ENCODE measurements around the gene ZC3H18. TPM values are rescaled to one million over a fixed set of nuclear protein-coding genes. Genes with fewer than 3 reads are reported as not detected.

ZC3H18 gene
- total and polyA plus RNA-seq, 2 donors from 2014 or later: 11.4 to 38.2 TPM

GRCh38 chr16:88588754-88589153, 18.6 kb downstream of the ZC3H18 start:
- no peak overlapping the region for H3K27ac ChIP-seq (ENCODE audit: low read depth in 2 of 2, low read length in 2 of 2)
- H3K36me3 ChIP-seq (ENCODE audit: control insufficient read depth in 2 of 3, insufficient read depth in 3 of 3, low read length in 3 of 3): peaks cover 2 to 39% (median 33%) of the 10 kb centered on the region in 3 donors
- H3K4me1 ChIP-seq (ENCODE audit: control insufficient read depth in 2 of 3, insufficient read depth in 2 of 3, low read depth in 1 of 3, low read length in 3 of 3): no peaks in the 10 kb centered on the region
- intact Hi-C loops (cut with DNase I): no loop called here
- no peak for TF ChIP-seq CTCF (IDR thresholded peaks at IDR 0.05; ENCODE audit: borderline replicate concordance, extremely low read depth, insufficient read depth)
- FAIRE-seq: no peak
- H3K4me3 ChIP-seq (ENCODE audit: low read length in 3 of 3): no peak overlapping the region
- H3K27me3 ChIP-seq (ENCODE audit: control insufficient read depth, insufficient read depth, low read length): no peaks in the 10 kb centered on the region
- no peak for DNase-seq
- no peak overlapping the region for H3K9ac ChIP-seq (ENCODE audit: low read length in 3 of 3)
- H3K9me3 ChIP-seq (ENCODE audit: control insufficient read depth in 2 of 3, insufficient read depth in 1 of 3, low read length in 3 of 3): no peaks in the 10 kb centered on the region

- TF ChIP-seq CTCF (IDR thresholded peaks at IDR 0.05; ENCODE audit: borderline replicate concordance, extremely low read depth, insufficient read depth): no peak
- Histone ChIP-seq H3K27ac (ENCODE audit: low read depth in 2 of 2, low read length in 2 of 2) (no peak overlapping the region), H3K9ac (ENCODE audit: low read length in 3 of 3) (no peak overlapping the region), H3K4me1 (ENCODE audit: control insufficient read depth in 2 of 3, insufficient read depth in 2 of 3, low read depth in 1 of 3, low read length in 3 of 3) (no peaks in the 10 kb centered on the region), H3K36me3 (ENCODE audit: control insufficient read depth in 2 of 3, insufficient read depth in 3 of 3, low read length in 3 of 3) (peaks cover 2 to 39% (median 34%) of the 10 kb centered on the region in 3 donors), H3K4me3 (ENCODE audit: low read length in 3 of 3) (no peak overlapping the region), H3K27me3 (ENCODE audit: control insufficient read depth, insufficient read depth, low read length) (no peaks in the 10 kb centered on the region), H3K9me3 (ENCODE audit: control insufficient read depth in 2 of 3, insufficient read depth in 1 of 3, low read length in 3 of 3) (no peaks in the 10 kb centered on the region)
- intact Hi-C loops (cut with DNase I): no loop called here
- no peak for FAIRE-seq
- DNase-seq: no peak
Observed at GRCh38 chr16:88589441-88589840, 19.2 kb downstream of the ZC3H18 start.

- TF ChIP-seq CTCF (IDR thresholded peaks at IDR 0.05; ENCODE audit: borderline replicate concordance, extremely low read depth, insufficient read depth): no peak
- no peak overlapping the region for H3K4me3 ChIP-seq (ENCODE audit: low read length in 3 of 3)
- peaks cover 2 to 34% (median 31%) of the 10 kb centered on the region in 3 donors for H3K36me3 ChIP-seq (ENCODE audit: control insufficient read depth in 2 of 3, insufficient read depth in 3 of 3, low read length in 3 of 3)
- no peak overlapping the region for H3K27ac ChIP-seq (ENCODE audit: low read depth in 2 of 2, low read length in 2 of 2)
- H3K9me3 ChIP-seq (ENCODE audit: control insufficient read depth in 2 of 3, insufficient read depth in 1 of 3, low read length in 3 of 3): no peaks in the 10 kb centered on the region
- intact Hi-C loops (cut with DNase I): no loop called here
- FAIRE-seq (no peak), DNase-seq (no peak)
- H3K9ac ChIP-seq (ENCODE audit: low read length in 3 of 3): no peak overlapping the region
- H3K27me3 ChIP-seq (ENCODE audit: control insufficient read depth, insufficient read depth, low read length): no peaks in the 10 kb centered on the region
- H3K4me1 ChIP-seq (ENCODE audit: control insufficient read depth in 2 of 3, insufficient read depth in 2 of 3, low read depth in 1 of 3, low read length in 3 of 3): no peaks in the 10 kb centered on the region
Observed at GRCh38 chr16:88591577-88592021, 21.4 kb downstream of the ZC3H18 start.

DNA sequence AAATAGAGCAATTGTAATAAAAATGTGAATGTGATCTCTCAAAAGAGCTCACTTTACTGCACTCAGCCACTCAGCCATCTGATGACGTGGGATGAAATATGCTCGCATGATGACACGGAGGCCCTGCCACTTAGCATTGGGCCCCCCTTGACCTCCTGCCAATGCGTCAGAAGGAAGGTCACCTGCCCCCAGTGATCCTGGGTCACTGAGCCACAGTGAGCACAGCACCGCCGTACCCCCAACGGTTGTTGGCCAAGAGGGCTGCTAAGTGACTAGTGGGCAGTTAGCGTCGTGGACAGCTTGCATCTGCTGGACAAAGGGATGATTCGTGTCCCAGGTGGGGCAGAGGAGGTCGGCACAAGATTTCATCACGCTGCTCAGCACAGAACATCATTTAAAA, 22.9 kb downstream of the ZC3H18 start:
- FAIRE-seq (no peak), DNase-seq (no peak)

More for the DNA sequence above, 22.9 kb downstream of the ZC3H18 start:
- Histone ChIP-seq H3K9ac (ENCODE audit: low read length in 3 of 3) (no peak overlapping the region), H3K36me3 (ENCODE audit: control insufficient read depth in 2 of 3, insufficient read depth in 3 of 3, low read length in 3 of 3) (peaks cover 2 to 24% (median 19%) of the 10 kb centered on the region in 3 donors), H3K4me1 (ENCODE audit: control insufficient read depth in 2 of 3, insufficient read depth in 2 of 3, low read depth in 1 of 3, low read length in 3 of 3) (no peaks in the 10 kb centered on the region), H3K4me3 (ENCODE audit: low read length in 3 of 3) (no peak overlapping the region), H3K27me3 (ENCODE audit: control insufficient read depth, insufficient read depth, low read length) (no peaks in the 10 kb centered on the region), H3K27ac (ENCODE audit: low read depth in 2 of 2, low read length in 2 of 2) (no peak overlapping the region), H3K9me3 (ENCODE audit: control insufficient read depth in 2 of 3, insufficient read depth in 1 of 3, low read length in 3 of 3) (no peaks in the 10 kb centered on the region)
- intact Hi-C loops (cut with DNase I): no loop called here
- no peak for TF ChIP-seq CTCF (IDR thresholded peaks at IDR 0.05; ENCODE audit: borderline replicate concordance, extremely low read depth, insufficient read depth)

Data from kidney (tissue), 14 donors.